HG02970 (cell line): ENCODE measurements around the gene EXOC4.

ENCODE experiments used
- ATAC-seq: cut with Tn5 transposase; IDR thresholded peaks from one replicate; pipeline ENCODE4 v1.9.1; 2021; ENCODE audit warnings: mild to moderate bottlenecking, moderate library complexity, moderate number of reproducible peaks; ENCODE audit not compliant: unreplicated experiment, low FRiP score

The EXOC4 gene

DNA sequence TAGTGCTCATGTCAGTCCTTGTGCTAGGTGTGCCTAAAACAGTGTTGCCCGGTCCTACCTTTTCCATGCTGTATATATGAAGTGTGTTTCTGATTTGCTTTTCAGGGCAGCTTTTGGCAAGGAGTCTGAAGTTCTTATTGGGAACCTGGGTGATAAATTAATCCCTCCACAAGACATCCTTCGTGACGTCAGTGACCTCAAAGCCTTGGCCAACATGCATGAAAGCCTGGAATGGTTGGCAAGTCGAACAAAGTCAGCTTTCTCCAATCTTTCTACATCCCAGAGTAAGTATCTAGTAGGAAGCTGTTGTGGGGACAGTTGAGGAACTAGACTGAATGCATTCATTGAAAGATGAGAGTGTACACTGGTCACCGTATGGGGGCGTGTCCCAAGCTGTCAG is 684.9 kb downstream of the EXOC4 start:
- no peak for ATAC-seq

DNA sequence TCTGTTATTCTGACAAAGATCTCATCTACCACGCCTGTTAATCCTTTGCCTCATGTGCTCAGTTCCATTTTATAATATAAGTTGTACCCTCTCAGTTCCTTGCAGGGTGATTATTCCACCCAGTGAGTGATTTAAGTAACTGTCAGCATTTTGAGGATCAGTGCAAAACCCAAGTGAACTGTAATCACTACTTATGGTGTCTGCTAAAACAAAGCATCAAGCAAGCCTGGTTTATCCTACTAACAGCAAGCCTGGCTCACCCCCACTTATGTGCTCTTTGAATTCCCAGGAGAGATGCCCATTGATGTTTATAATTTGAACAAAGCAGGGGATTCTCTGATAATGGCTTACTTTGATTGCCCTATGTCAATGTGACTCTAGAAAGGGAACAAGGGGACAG is 687.5 kb downstream of the EXOC4 start:
- ATAC-seq, result no peak

DNA sequence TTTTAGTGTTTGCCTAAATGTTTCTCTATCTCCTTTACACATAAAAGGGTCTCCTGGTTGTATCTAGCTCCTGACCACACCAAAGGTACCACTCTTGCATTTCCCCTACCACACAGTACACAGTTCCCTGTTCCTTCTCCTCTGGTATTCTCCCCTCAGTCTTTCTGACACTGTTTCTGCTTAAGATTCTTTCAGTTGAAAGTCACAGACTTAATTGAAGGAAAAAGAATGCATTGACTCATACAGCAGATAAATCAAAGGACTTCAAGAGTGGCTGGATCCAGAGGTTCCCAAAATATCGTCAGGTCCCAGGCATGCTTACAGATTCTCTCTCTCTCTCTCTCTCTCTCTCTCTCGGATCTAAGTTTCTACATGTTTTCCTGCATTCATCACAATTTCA is 688.6 kb downstream of the EXOC4 start:
- ATAC-seq, result no peak

DNA sequence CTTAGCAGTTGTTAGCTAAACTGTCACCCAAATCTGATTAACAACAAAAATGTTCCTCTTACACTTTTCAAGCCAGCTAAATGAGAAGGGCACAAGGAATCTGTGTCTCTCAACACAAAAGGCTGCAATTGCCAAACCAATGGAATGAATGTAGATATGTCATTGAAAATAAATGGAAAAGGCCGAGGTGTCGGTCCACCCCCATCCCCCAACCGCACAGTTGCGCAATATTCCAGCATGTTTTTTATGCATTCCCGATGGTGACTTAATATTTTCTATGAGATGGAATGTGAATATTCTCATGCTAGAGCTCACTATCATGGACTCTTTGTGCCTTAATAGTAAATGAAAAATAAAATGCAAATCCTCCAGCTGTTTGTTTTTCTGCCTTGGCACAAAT is 692.6 kb downstream of the EXOC4 start:
- no peak for ATAC-seq

DNA sequence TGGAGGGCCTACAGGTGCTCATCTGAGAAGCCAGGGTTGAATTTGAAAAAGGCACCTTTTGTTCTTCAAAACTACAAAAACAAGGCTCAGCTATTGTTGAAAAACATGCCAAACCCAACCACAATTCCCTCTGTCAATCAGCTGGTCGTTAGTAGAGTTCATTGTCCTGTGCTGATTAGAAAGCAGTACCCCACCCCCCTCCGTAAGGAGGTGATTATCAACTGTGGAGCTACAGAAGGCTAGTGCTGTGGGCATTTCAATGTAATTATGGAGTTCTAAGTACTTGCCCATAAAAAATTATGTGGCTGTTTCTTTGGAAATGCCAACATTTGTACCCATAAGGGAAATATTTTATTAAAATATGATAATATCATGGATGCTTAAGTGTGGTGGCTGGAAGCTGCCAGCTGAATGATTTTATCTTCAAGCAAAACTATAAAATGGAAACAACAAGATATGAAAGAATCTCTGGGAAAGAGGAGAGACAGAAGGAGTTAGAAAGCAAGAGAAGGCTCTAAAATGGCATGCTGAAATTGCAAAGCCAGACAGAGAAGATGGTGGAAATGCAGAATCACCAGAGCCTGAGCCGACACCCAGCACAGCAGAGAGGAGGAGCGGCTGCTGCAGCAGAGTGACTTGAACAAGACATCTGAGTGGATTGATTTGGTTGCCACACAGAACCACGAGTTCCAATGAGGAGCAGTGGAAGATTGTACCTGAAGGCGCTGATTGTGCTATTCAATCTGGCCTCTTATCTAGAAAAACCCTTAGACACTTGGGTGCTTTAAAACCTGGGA is 694.8 kb downstream of the EXOC4 start:
- ATAC-seq, result no peak

- ATAC-seq, result no peak
These were observed 695.7 kb downstream of the EXOC4 start for GRCh38 chr7:133948588-133948987.

DNA sequence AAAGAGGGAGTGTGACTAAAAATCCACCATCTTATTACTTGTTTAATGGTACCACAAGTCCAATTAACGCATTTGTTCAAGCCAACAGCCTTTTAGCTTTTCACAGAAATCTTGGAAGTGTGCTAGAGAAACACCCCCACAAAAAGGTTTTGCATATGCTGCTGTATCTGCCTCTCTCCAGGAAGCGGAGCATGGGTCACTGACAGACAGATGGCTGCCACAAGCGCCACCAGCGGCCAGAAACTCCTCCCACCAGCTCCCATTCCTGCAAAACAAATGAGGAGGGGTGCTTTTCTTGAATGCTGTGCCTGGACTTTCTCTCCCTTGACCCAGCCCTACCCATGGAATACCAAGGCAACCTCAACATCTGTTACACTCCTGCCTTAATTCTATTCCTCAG is 698.0 kb downstream of the EXOC4 start:
- ATAC-seq, result no peak

DNA sequence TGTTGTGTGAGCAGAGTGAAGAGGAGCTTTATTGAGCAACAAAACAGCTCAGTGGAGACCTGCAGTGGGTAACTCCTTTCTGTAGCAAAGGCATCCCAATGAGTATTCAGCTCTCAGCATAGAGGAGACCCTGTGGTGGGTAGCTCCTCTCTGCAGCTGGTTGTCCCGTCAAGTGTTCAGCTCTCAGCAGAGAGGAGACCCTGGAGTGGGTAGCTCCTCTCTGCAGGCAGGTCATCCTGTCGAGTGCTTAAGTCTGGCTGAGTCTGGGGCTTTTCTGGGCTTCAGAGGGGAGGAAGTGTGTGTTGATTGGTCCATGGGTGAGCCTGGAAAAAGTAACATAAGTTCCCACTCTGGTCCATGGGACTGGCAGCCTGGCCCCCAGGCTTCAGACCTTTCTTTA is 702.3 kb downstream of the EXOC4 start:
- no peak for ATAC-seq

DNA sequence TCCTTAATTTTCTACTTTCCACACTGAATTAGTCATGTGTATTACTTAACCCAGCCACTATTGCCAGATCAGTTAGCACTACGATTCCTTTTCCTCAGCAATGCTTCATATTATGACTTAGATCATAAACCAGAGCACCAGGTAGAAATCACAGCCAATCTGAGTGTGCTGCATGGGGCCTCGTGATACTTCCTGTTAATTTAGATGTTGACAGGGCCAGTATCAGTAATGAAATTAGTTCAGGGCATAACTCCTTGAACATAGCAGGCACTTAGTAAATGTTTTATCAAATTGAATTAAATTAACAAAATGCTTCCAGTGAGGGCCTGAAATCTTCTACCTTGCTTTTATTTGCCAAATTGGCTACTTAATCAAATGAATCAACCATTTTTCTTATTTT is 705.0 kb downstream of the EXOC4 start:
- ATAC-seq, result no peak

- ATAC-seq, result no peak
These were observed 705.9 kb downstream of the EXOC4 start for GRCh38 chr7:133958822-133959221.

DNA sequence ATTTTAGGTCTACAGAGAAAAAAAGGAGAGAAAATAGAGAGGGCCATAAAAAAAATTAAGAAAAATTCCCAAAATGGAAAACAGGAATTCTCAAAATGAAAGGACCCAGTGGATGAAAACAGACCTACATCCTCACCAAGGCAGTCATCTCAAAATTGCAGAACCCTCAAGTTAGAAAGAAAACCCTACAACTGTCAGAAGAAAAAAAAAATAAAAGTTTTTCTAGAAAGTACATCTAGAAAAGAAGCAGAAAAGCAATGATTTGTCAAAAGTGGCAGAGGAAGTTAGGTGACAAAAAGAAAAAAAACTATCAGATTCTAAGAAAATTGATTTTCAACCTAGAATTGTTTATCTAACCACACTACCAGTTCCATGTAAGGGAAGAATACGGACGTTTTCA is 706.6 kb downstream of the EXOC4 start:
- no peak for ATAC-seq

GRCh38 chr7:133961724-133962123 is 708.8 kb downstream of the EXOC4 start:
- no peak for ATAC-seq

GRCh38 chr7:133962646-133963045 is 709.8 kb downstream of the EXOC4 start:
- ATAC-seq, result no peak

DNA sequence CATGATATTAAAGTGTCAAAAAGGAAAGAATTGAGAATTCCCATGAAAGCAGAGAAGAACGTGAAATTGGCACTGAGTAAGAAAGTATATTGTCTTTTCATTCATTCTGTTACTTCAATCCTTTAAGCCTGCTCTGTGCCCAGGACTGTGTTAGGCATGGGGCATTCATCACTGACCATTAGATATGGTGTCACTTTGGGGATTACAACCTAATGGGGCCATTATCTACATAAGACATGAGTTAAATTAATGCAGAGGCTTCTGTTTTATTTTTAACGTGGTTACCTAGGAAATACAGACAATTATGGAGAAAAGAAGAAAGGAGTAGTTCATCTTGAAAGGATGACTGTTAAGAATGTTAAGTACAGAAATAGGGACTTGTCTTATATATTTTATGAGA is 710.8 kb downstream of the EXOC4 start:
- ATAC-seq, result no peak

DNA sequence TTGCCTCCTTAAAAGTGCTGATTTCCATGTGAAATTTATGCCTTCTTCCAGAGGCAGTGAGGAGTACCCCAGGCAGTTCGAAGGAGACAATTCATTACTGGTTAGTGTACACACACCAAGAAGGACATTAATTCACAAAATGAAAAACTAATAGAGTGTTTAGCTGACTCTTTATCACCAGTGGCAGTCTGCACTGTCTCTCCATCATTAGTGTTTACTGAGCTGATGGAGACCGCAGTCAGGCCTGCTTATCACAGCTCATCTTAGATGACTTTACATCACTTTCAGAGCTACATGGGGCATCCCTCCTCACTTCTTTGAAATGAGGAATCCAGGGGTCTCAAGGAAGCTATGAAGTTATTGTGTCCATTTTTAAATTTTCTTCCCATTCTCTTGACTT is 718.7 kb downstream of the EXOC4 start:
- no peak for ATAC-seq

- no peak for ATAC-seq
These were observed 720.8 kb downstream of the EXOC4 start for GRCh38 chr7:133973710-133974109.

DNA sequence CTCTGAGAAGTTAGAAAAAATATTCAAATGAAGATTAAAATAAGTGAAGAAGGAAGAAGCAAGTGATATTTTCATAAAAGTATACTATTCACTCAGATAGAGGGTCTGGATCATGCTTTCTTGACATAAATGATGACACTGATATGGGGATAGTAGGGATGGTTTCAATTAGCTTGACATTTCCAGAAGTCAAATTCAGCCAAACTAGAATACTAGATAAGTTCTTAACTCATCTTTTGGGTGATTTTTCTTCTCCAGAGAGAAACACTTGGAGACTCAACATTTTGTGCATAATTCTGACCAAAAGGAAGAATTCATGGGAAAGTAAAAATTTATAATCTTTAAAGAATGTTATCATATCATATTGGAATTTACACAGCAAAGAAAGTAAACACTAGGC is 722.3 kb downstream of the EXOC4 start:
- no peak for ATAC-seq

- no peak for ATAC-seq
These were observed 723.3 kb downstream of the EXOC4 start for GRCh38 chr7:133976140-133976539.

DNA sequence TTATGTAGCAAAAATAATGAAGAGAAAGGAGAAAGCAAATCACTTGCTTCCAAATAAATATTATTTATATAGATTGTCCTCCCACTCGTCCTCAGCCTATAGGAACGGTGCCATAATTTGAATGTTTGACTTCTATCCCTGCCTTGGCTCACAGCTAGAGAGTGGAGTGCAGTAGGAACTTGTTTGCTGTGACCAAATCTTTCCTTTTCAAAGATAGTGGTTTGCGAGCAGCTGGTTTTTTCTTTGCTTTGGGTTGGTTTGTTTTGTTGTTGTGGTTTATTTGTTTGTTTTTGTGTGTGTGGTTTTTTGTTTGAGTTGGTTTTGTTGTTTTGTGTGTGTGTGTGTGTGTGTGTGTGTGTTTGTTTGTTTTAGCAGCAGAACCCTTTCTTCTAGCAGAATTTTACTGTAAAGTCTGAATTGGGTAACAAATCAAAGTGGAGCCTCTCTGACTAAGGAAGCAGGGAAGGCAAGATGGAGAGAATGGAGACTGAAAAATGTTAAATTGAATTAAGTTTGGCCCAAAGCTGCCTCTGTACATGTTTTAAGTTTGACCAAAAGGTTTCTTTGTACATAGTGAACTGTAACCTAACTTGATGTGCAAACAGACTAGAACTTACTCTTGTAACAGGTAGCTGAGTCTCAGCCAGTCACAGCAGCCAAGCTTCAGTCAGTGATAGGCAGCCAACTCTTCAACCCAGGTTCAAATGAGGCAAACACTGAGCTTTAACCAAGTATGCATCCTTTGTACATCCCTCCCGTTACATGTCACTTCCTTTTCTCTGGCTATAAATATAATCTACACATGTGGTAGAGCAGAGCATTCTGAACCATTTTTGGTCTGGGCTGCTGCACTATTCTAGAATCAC is 724.8 kb downstream of the EXOC4 start:
- no peak for ATAC-seq

GRCh38 chr7:133978502-133979295 is 725.8 kb downstream of the EXOC4 start:
- no peak for ATAC-seq

DNA sequence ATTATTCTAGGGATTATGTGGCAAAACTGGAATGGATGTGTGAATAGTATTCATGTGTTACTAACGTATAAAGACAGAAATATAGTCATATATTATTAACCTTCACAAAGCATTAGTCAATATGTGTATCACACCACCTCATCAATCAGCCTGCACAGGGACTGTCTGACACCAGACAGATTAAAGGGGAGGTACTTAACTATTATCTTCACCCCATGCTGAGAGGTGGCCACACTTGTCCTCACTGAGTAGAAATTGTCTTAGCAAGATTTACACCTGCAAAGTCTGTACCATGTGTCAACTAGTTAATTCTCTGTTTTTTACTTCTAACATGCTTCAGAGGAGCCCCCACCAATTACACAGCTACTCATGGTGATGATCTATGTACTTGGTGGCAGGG is 727.9 kb downstream of the EXOC4 start:
- no peak for ATAC-seq
